GM18526 (cell line): ENCODE data around the gene CCDC102B.

ENCODE experiments used
- POLR2A ChIP-seq: IDR thresholded peaks from 3 replicates; pipeline ENCODE4 v1.6.1; 2011; ENCODE audit not compliant: insufficient read length; ENCODE audit errors: extremely low read depth

The CCDC102B gene

DNA sequence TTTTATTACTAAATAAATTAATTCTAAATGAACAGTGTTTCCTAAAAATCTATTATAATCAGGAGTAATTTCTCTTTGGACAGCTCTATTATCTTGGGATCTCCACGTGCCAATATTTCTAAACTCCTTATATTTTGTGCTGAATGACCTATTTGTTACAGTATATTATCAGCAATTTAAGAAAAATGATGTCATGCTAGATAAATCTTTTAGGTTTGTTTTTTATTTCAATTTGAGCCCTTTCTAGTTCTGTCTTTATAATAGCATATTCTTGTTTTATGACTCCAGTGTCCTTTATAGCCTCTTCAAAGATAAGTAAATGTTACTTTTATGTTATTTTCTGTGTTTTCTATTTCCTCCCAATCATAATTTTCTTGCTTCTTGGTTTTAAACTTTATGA, 269.2 kb downstream of the CCDC102B start:
- TF ChIP-seq POLR2A = no peak

- no peak for TF ChIP-seq POLR2A
Observed at GRCh38 chr18:69071680-69072079, 273.8 kb downstream of the CCDC102B start.

GRCh38 chr18:69081846-69082245, 284.0 kb downstream of the CCDC102B start:
- no peak for TF ChIP-seq POLR2A

- no peak for TF ChIP-seq POLR2A
Observed at GRCh38 chr18:69082499-69082898, 284.6 kb downstream of the CCDC102B start.

DNA sequence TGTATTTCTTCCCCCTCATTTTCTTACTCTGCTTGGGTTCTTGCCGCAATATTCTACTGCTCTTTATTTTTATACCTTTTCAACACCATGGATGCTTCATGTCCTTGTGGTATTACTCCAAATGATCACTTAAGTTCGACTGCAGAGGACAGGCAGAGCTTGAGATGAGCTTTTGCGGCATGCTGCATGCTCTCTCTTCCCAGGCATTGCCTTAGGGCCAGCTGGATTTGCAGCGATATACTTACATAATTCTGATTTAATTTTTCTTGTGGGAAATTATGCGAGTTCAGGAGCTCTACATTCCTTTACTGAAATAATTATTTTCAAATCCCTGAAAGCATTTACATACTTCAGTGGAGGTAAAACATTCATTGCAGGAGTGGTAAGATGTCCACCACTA, 288.1 kb downstream of the CCDC102B start:
- no peak for TF ChIP-seq POLR2A

- no peak for TF ChIP-seq POLR2A
Observed at GRCh38 chr18:69088973-69089372, 291.1 kb downstream of the CCDC102B start.

- TF ChIP-seq POLR2A = no peak
Observed at GRCh38 chr18:69097349-69097748, 299.5 kb downstream of the CCDC102B start.

DNA sequence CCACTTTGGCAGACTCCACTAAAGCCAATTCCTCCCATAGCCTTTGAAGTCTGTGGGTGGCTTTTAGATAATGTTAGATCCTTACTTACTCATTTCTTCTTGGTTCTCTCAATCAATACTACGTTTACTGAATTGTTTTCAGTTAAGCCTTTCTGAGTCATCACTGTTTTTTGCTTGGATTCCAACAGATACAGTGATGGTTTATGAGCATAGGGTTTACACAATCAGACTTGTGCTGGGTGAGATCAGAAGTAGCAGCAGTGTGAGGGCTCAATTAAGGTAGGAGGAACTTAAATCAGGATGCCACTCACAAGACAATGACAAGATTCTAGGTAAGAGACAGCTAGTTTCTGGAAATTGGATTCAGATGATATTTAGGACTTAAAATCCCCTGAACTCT, 305.1 kb downstream of the CCDC102B start:
- no peak for TF ChIP-seq POLR2A
